HG03354 (cell line): Measurements from ENCODE around the gene ZNF324.
A peak's percentile ranks its signal among the peaks of the same experiment; 100 is the strongest.
"Not testable (repeated sequence)": the region's sequence is repeated elsewhere in the genome, so short reads cannot be mapped to it uniquely, and the experiment has no call there.

Experiments
- ATAC-seq: cut with Tn5 transposase; IDR thresholded peaks from one replicate; pipeline ENCODE4 v1.9.1; 2021; ENCODE audit warnings: mild to moderate bottlenecking; ENCODE audit not compliant: unreplicated experiment, poor library complexity, severe bottlenecking

Gene ZNF324

GRCh38 chr19:58470837-58471543 lies 4.1 kb downstream of the ZNF324 start:
- ATAC-seq, result not testable (repeated sequence)

- no peak for ATAC-seq
These were observed 4.9 kb downstream of the ZNF324 start for GRCh38 chr19:58471736-58472135.

DNA sequence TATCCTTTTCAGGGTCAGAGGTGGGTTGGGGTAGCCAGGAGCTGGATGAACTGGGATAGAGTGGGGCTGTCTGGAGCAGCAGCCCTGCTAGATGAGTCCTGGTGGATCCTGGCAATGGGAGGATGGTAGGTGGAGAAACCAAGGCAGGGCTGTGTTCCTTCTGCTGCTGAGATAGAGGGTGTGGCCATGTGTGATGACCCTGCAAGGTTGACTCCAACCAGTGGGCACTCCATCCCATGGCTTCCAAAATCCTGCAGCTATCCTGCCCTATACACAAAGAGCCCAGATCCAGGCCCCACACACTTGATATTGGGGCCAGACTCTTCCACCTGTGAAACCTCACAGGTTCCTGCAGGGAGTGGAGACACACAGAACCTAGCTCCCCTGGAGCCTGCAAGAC lies 6.9 kb downstream of the ZNF324 start:
- ATAC-seq, result no peak

GRCh38 chr19:58474291-58474996 lies 7.6 kb downstream of the ZNF324 start:
- ATAC-seq, result no peak

DNA sequence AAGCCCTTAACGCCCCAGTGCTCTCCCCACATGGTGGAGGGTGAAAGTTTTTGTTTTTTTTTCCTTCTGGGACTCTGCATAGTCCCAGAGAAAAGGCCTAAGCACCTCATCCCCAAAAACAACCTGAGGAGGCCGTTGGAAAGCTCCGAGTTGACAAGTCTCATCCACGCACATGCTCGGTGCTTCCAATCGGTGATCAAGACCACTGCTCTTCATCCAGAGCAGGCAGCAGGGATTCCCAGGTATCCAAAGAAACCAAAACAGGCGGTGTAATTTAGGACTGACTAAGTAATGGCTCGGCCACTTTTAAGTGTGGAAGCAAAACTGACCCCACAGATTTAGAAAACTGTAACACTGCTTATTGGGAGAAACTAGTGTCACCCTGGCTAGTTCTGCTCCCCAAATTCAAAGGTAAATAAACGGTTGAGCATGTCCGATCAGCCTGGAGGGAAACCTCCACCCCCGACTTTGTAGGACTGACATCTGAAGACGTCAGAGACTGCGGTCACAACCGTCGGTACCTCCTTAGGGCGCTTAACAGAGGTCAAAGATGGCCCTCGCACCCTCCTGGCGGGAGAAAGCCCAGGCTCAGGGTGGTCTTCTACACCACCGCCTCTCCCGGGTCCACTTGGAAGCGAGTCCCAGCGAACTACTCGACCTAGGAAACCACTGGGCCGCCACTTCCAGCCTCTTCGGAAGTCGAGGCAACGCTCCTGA lies 8.3 kb downstream of the ZNF324 start:
- ATAC-seq, result peak; percentile 10

DNA sequence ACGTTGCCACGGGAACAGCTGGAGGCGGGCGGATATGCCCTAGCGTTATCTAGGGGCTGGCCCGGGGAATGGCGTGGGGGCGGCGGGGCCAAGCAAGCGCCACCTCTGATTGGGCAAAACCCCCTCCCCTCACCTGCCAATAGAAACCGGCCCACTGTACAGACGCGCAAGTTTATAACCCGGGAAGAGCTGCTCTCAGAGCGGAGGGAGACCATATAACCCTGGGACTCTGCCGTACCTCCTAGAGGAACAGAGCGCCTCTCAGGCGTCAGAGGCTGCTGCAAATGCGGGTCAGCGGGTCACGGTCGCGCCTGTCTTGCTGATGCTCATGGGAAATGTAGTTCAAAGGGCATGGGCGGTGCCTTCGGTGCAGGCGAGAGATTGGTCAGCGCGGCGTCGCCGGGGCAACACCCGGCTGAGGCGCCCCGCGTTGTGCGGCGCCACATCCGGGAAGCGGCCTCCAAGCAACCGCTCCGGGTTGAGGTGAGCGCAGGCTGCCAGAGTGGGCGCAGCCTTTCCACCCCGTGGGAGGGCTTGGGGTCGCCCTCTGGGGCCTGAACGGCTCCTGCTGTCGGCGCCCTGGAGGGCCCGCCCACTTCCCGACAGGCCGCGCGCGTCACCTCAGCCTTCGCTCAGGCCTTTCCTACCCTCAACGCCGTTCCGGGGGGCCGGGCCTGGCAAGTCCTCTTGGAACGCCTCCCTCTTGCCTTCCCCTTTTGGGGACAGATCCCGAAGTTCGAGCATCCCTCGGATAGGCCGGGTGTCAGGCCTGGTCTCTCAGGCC lies 9.0 kb downstream of the ZNF324 start, which contains the start of gene ZNF446:
TSS of gene ZNF446 (plus strand) at position 639 of the 784 bp plus-strand sequence. CDS start 867 bp downstream, outside the sequence.
- peak; percentile 86 for ATAC-seq

DNA sequence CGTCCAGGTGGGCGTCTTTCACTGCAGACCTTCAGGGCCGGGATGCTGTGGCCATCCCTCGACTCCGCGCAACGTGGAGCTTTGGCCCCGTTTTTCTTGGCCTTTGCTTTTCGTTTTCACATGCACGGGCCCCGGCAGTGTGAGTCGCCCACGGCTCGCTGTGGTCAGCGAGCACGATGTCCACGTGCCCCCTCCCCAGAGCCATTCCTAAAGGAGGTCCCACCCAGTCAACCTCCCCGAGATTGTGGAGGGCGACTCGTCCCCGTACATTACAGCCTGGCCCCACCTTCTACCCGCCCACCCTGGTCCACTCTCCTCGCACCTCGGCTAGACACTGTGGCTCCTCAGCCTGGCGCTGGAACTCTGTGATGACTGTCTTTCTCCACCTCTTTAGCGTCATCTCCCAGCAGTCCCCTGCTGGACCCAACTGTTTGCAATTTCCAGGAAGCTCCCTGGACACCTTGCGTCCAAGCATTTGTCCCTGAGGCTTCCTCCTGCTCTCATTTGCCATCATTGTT lies 9.7 kb downstream of the ZNF324 start:
- no peak for ATAC-seq

GRCh38 chr19:58477130-58477529 lies 10.2 kb downstream of the ZNF324 start:
- ATAC-seq, result no peak

- ATAC-seq, result no peak
These were observed 11.0 kb downstream of the ZNF324 start for GRCh38 chr19:58477871-58478270.

DNA sequence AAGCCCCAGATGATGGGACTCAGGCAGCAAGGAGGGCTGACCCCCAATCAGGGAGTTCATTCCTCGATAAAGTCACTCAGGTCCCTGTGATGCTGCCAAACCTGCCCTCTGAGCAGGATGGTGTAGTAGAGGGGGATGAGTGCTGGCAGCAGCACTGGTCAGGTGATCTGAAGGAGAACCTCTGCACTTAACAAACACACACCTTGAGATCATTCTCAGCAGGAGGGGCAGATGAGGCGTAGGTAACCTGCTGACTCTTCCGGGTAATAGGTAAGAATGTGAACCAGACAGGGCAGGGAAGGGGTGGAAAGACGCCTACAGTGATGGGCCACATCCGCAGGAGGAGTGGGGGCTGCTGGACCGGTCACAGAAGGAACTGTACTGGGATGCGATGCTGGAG lies 12.4 kb downstream of the ZNF324 start:
- ATAC-seq, result no peak

DNA sequence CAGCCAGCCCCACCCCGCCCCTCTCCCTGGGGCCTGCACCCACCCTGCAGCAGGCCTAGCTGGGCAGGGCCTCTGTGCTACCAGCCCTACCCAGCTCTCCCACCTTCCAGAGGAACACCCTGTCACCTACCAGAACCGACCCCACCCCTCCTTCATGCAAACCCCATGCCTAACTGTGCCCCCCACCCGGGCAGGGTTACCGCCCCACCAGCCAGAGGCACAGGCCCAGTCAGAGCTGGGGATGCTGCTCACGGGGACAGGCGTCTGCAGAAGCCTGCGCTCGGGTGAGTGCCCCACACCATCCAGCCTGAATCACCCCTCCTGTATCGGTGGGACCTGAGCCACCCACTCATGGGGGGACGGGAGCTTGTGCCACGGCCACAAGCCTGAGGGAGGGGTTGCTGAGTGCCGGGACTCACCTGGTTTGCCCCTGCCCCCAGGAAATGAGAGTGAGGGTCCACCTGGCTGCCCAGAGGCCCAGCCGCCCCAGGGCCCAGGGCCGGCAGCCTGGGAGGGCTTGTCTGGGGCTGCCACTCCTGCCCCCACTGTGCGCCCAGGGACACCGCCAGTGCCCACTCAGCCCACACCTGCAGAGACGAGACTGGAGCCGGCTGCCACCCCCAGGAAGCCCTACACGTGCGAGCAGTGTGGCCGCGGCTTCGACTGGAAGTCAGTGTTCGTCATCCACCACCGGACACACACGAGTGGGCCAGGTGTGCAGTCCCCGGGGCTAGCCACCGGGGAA lies 13.0 kb downstream of the ZNF324 start:
- no peak for ATAC-seq

DNA sequence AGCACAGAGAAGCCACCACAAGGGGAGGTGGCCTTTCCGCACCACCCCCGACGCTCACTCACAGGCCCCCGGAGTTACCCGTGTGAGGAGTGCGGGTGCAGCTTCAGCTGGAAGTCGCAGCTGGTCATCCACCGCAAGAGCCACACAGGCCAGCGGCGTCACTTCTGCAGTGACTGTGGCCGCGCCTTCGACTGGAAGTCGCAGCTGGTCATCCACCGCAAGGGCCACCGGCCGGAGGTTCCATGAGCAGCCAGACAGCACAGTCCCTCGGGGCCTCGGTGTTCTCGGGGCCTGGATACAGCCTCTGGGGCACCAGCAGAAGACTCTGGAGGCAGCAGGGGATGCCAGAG lies 13.6 kb downstream of the ZNF324 start:
- ATAC-seq, result no peak

DNA sequence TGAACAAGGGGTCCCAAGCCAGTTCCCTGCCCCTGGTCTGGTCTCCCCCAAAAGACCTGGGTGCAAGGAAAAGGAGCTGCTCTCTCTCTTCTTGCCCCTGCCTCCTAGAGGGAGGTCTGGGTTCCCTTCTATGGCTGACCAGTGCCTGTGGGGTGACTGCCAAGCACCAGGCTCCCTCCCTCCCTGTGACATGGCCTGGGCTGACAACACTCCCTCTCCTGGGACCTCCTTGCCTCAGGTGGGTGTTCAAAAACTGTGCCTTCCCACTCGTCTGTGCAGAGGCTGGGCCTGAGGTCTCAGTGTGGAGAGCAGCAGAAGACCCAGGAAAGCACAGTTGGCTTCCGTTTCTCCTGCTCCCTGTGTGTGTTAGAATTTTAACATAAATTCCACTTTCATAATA lies 14.0 kb downstream of the ZNF324 start:
- ATAC-seq, result no peak

DNA sequence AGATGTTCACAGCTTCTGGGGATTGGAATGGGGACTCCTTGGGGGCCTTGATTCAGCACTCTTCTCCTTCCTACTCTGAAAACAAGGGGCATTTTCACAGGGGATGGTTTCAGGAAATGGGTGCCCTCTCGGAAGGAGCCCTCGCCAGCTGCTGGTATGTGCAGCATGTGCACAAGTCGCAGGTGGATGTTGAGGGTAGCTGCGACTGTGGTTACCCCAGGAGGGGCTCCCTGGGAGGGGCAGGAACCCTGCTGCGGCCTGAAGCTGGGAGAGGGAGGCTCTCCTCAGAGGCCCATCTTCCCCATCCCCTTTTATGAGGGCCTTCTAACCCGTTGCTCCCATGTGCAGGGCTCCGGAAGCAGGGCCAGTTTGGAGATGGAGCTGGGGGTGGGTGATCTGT lies 15.5 kb downstream of the ZNF324 start:
- no peak for ATAC-seq

- ATAC-seq, result no peak
These were observed 16.9 kb downstream of the ZNF324 start for GRCh38 chr19:58483776-58484175.

GRCh38 chr19:58484349-58484748 lies 17.5 kb downstream of the ZNF324 start:
- not testable (repeated sequence) for ATAC-seq

GRCh38 chr19:58491393-58491792 lies 24.5 kb downstream of the ZNF324 start:
- ATAC-seq, result no peak

- no peak for ATAC-seq
These were observed 25.4 kb downstream of the ZNF324 start for GRCh38 chr19:58492265-58492664.

DNA sequence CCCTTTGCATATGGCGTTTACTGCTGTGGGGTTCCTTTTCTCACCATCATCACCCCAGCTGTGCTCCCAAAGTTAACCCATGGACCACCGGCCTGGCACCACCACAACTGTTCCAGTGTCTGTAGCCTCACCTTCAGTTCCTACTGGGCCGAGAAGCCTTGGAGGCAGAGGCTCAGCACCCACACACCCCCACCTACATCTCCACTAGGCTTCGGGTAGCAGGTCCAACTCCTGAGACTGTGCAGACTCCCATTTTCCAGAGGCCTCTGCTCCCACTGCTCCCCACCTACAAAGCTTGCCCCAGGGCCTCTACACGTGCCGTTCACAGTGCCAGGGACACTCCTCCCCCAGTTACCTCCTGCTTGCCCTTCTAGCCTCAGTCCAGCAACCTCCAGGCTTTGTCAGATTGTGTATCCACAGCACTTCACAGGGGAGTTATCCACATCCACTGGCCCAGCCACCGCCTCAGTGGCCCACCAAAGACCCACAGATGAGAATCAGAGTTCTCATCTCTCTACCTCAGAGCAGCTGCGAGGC lies 30.8 kb downstream of the ZNF324 start:
- ATAC-seq, result no peak
